DND-41 (cell line): ENCODE measurements around the gene POP5.

Experiments
- ATAC-seq: fragments of 200-7000 bp; cut with Tn5 transposase; 3 replicates; pipeline ENCODE4 v1.9.1; 2021; ENCODE audit warnings: low read depth; ENCODE audit not compliant: insufficient read depth
- DNase-seq: peaks from one replicate; pipeline ENCODE4 v3.0.0-alpha.2; 2020
- H2AFZ ChIP-seq: 2 replicates; pipeline ENCODE4 v1.6.0; 2012; ENCODE audit warnings: low read depth, low read length
- H3K27ac ChIP-seq: 2 replicates; pipeline ENCODE4 v1.5.1; 2012; ENCODE audit warnings: low read length, inconsistent platforms
- H3K27me3 ChIP-seq: fragments of 200-600 bp; sonication (generic); 2 replicates; pipeline ENCODE4 v1.6.0; 2012; ENCODE audit warnings: low read length, mild to moderate bottlenecking, inconsistent platforms; ENCODE audit not compliant: insufficient read depth, poor library complexity
- H3K36me3 ChIP-seq: 2 replicates; pipeline ENCODE4 v1.5.1; 2012; ENCODE audit warnings: low read length, inconsistent platforms; ENCODE audit not compliant: insufficient read depth
- H3K4me1 ChIP-seq: 2 replicates; pipeline ENCODE4 v1.5.1; 2012; ENCODE audit warnings: mild to moderate bottlenecking, low read length; ENCODE audit not compliant: insufficient read depth
- H3K4me2 ChIP-seq: 2 replicates; pipeline ENCODE4 v1.6.0; 2012; ENCODE audit warnings: mild to moderate bottlenecking, moderate library complexity, low read length, inconsistent platforms; ENCODE audit not compliant: insufficient read depth
- H3K4me3 ChIP-seq, 2 experiments: fragments of 200-600 bp in 1 of 2; shearing (Covaris generic) in 1 of 2; 2 replicates each; pipeline ENCODE4 v1.5.1; 2012 to 2016; ENCODE audit warnings: inconsistent platforms in 2 of 2, low read length in 2 of 2, mild to moderate bottlenecking in 2 of 2, low read depth in 1 of 2, moderate library complexity in 1 of 2
- H3K79me2 ChIP-seq: 2 replicates; pipeline ENCODE4 v1.6.0; 2012; ENCODE audit warnings: low read length, inconsistent platforms; ENCODE audit not compliant: insufficient read depth
- H3K9ac ChIP-seq: 2 replicates; pipeline ENCODE4 v1.6.0; 2012; ENCODE audit warnings: low read depth, mild to moderate bottlenecking, inconsistent platforms, low read length, moderate library complexity
- H3K9me3 ChIP-seq: 2 replicates; pipeline ENCODE4 v1.5.1; 2012; ENCODE audit warnings: low read length, moderate library complexity, mild to moderate bottlenecking, inconsistent platforms; ENCODE audit not compliant: insufficient read depth, severe bottlenecking
- H4K20me1 ChIP-seq: 2 replicates; pipeline ENCODE4 v1.6.0; 2012; ENCODE audit warnings: low read length; ENCODE audit not compliant: insufficient read depth
- CTCF ChIP-seq: IDR thresholded peaks from 2 replicates; pipeline ENCODE4 v1.5.1; 2012; ENCODE audit warnings: borderline replicate concordance, low read length, moderate library complexity, mild to moderate bottlenecking; ENCODE audit not compliant: poor library complexity, severe bottlenecking; ENCODE audit errors: extremely low read depth
- EZH2 ChIP-seq: IDR thresholded peaks from 3 replicates; pipeline ENCODE4 v1.6.1; 2012; ENCODE audit warnings: borderline replicate concordance, low read depth, mild to moderate bottlenecking, moderate library complexity, low read length, inconsistent platforms; ENCODE audit not compliant: severe bottlenecking

Gene POP5

DNA sequence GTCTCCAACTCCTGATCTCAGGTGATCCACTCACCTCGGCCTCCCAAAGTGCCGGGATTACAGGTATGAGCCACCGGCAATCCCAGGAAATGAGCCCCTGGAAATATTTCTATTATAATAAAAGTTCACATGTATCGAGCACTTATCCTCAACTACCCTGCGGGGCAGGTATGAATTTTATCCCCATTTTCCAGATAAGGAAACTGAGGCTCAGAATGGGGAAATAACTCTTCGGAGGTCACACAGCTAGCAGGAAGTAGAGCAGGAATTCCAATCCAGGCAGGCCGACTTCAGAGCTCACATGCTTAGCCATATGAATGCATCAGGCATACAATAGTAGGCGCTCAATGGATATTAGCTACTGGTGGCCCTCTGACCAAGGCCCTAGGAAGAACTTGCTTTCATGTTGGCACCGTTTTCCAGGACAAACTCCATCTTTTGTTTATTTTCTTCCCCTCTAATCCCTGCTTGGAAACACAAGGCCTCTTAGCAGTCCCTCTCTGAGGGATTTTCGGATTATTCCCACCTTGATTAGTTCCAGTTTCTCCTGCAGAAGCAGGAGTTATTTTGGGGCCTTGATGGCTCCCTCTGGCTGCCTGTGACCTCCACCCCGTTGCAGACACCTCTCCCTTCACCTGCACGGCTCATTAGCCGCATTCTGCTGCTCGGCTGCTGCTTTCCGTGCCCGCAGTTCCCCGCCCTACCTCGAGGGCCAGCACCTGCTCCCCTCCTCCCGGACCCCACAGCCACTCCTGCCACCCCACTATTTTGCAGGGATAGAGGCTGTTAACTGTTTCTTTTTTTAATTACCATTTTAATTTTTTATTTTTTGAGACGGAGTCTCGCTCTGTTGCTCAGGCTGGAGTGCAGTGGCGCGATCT, 18.7 kb upstream of the POP5 start:
- Histone ChIP-seq H3K4me2 (no peak overlapping the region), H3K4me3 (no peak overlapping the region), H3K9ac (no peak overlapping the region), H3K9me3 (no peaks in the 10 kb centered on the region), H2AFZ (no peak overlapping the region), H3K36me3 (no peaks in the 10 kb centered on the region), H3K27me3 (peaks cover 9% of the 10 kb centered on the region), H3K27ac (no peak overlapping the region), H3K4me1 (no peaks in the 10 kb centered on the region), H3K79me2 (no peaks in the 10 kb centered on the region), H4K20me1 (no peaks in the 10 kb centered on the region)
- TF ChIP-seq CTCF (no peak), EZH2 (no peak)
- DNase-seq (no peak), ATAC-seq (no peak)

DNA sequence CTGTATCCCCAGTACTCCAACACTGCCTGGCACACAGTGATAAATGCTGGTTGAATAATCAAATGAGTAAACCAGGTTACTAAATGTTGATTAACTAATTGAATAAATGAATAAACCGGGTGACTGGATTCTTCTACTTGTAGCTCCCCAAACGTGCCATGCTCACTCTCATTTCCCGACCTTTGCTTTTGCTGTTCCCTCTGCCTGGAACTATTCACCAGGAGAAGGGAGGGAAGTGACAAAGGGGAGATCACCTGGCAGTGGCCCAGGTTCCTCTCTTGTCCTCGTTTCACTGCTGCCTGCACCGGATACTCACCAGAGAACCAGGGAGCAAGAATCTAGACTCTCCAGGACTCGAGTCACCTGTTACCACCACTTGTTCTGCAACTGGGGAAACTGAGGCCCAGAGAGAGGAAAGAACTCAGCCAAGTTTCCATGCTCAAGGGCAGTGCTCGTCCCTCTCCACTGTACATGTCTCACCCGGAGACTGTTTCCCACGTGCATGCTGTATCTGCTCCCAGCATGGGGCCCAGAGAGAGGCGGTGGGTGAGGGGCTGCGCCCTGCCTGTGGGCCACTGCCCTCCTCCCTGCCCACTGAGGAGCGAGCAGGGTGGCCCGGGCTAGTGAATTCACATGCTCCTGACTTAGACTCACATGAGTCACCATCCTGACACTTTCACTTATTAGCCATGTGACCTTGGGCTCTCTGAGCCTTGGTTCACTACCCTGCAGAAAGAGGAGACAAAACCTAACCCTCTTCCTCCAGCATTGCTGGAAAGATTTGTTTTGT, 17.7 kb upstream of the POP5 start:
- Histone ChIP-seq H3K27me3 (peaks cover 9% of the 10 kb centered on the region), H3K4me3 (no peak overlapping the region), H2AFZ (no peak overlapping the region), H3K79me2 (no peaks in the 10 kb centered on the region), H3K27ac (no peak overlapping the region), H3K9ac (no peak overlapping the region), H4K20me1 (no peaks in the 10 kb centered on the region), H3K36me3 (no peaks in the 10 kb centered on the region), H3K9me3 (no peaks in the 10 kb centered on the region), H3K4me2 (no peak overlapping the region), H3K4me1 (no peaks in the 10 kb centered on the region)
- TF ChIP-seq EZH2 (no peak), CTCF (no peak)
- ATAC-seq (no peak; the same call in 2 of the 3 replicates), DNase-seq (no peak)

DNA sequence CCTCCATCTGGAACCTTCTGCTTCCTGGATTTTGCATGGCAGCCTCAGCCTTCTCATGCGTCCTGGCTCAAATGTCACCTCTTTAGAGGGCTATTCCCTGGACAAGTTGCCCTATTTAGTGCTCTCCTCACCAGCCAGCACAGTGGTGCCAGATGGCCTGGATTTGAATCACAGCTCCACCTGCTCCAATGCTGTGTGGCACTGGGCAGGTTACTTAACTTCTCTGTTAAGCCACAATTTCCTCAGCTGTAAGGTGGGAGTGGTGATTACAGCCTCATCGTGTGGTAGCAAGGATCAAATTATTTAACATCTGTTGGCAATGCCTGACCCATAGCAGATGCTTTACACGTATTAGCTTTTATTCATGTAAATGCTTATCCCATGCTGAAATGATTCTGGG, 16.7 kb upstream of the POP5 start:
- Histone ChIP-seq H3K4me1 (no peaks in the 10 kb centered on the region), H4K20me1 (no peaks in the 10 kb centered on the region), H3K4me3 (no peak overlapping the region), H3K4me2 (no peak overlapping the region), H3K9me3 (no peaks in the 10 kb centered on the region), H3K79me2 (no peaks in the 10 kb centered on the region), H2AFZ (no peak overlapping the region), H3K9ac (no peak overlapping the region), H3K27me3 (peaks cover 9% of the 10 kb centered on the region), H3K36me3 (no peaks in the 10 kb centered on the region), H3K27ac (no peak overlapping the region)
- no peak for DNase-seq
- no peak for TF ChIP-seq CTCF
- no peak for TF ChIP-seq EZH2
- ATAC-seq, result no peak
